ENCODE results near the gene KCNJ16. TPM values are rescaled to one million over a fixed set of nuclear protein-coding genes. Genes with fewer than 3 reads are reported as not detected.

KCNJ16 gene
- total RNA-seq, 4 donors from 2014 or later: 296 to 403 (median 324) TPM

- no peak for TF ChIP-seq CTCF (IDR thresholded peaks at IDR 0.05)
- no peaks in the 10 kb centered on the region for H3K27me3 ChIP-seq
- H3K36me3 ChIP-seq: no peaks in the 10 kb centered on the region
- intact Hi-C loops (cut with DNase I): no loop called here
- 85 to 90% methylated on average over 2 of the region's 2 CpGs for WGBS, 2 donors
- no peak for DNase-seq
- H3K4me1 ChIP-seq: peaks cover 25 to 26% of the 10 kb centered on the region in 2 donors
- no peak overlapping the region for H3K4me3 ChIP-seq (replicated peaks in 1 of 3)
- peak overlapping the region in 1 of 3 donors; percentile 82 for H3K27ac ChIP-seq
- no peaks in the 10 kb centered on the region for H3K9me3 ChIP-seq
These were observed 39.4 kb downstream of the KCNJ16 start for GRCh38 chr17:70114405-70114804.

- DNase-seq: no peak
These were observed 40.1 kb downstream of the KCNJ16 start for GRCh38 chr17:70115126-70115525.

GRCh38 chr17:70116919-70117318, 41.9 kb downstream of the KCNJ16 start:
- intact Hi-C loops (cut with DNase I): no loop called here
- no peaks in the 10 kb centered on the region for H3K9me3 ChIP-seq
- no peak overlapping the region for H3K4me3 ChIP-seq (replicated peaks in 1 of 3)
- no peak for TF ChIP-seq POLR2A (IDR thresholded peaks at IDR 0.05)
- no peak for TF ChIP-seq CTCF (IDR thresholded peaks at IDR 0.05)
- H3K36me3 ChIP-seq: no peaks in the 10 kb centered on the region
- 93 to 99% methylated on average over 3 of the region's 3 CpGs for WGBS, 2 donors
- peaks cover 14 to 21% of the 10 kb centered on the region in 2 donors for H3K4me1 ChIP-seq
- no peak overlapping the region for H3K27ac ChIP-seq
- no peak for DNase-seq
- no peaks in the 10 kb centered on the region for H3K27me3 ChIP-seq

More at GRCh38 chr17:70115126-70115525, 40.1 kb downstream of the KCNJ16 start:
- Histone ChIP-seq H3K4me3 (replicated peaks in 1 of 3) (no peak overlapping the region), H3K4me1 (peaks cover 18 to 23% of the 10 kb centered on the region in 2 donors), H3K9me3 (no peaks in the 10 kb centered on the region), H3K27ac (no peak overlapping the region), H3K27me3 (no peaks in the 10 kb centered on the region), H3K36me3 (no peaks in the 10 kb centered on the region)
- intact Hi-C loops (cut with DNase I): no loop called here
- TF ChIP-seq POLR2A (IDR thresholded peaks at IDR 0.05): no peak
- no peak for TF ChIP-seq CTCF (IDR thresholded peaks at IDR 0.05)

- WGBS, 2 donors: 86 to 100% methylated on average over 1 of the region's 1 CpG
- Histone ChIP-seq H3K9me3 (no peaks in the 10 kb centered on the region), H3K27ac (peak overlapping the region in 2 of 3 donors; percentile 12 to 31), H3K4me3 (replicated peaks in 1 of 3) (no peak overlapping the region), H3K36me3 (no peaks in the 10 kb centered on the region), H3K27me3 (no peaks in the 10 kb centered on the region), H3K4me1 (peaks cover 0 to 16% of the 10 kb centered on the region in 2 donors)
- intact Hi-C loops (cut with DNase I): no loop called here
- no peak for DNase-seq
- TF ChIP-seq POLR2A (IDR thresholded peaks at IDR 0.05): no peak
- no peak for TF ChIP-seq CTCF (IDR thresholded peaks at IDR 0.05)
These were observed 44.5 kb downstream of the KCNJ16 start for GRCh38 chr17:70119545-70119944.

GRCh38 chr17:70119983-70120382, 45.0 kb downstream of the KCNJ16 start:
- no peaks in the 10 kb centered on the region for H3K36me3 ChIP-seq
- no peak overlapping the region for H3K4me3 ChIP-seq (replicated peaks in 1 of 3)
- no peak for DNase-seq
- intact Hi-C loops (cut with DNase I): no loop called here
- 80 to 85% methylated on average over 2 of the region's 2 CpGs for WGBS, 2 donors
- TF ChIP-seq POLR2A (IDR thresholded peaks at IDR 0.05): no peak
- TF ChIP-seq CTCF (IDR thresholded peaks at IDR 0.05): no peak
- peaks cover 0 to 16% of the 10 kb centered on the region in 2 donors for H3K4me1 ChIP-seq
- H3K27ac ChIP-seq: peak overlapping the region in 2 of 3 donors; percentile 12 to 31
- no peaks in the 10 kb centered on the region for H3K27me3 ChIP-seq
- no peaks in the 10 kb centered on the region for H3K9me3 ChIP-seq
